DOHH2 (cell line): Measurements from ENCODE around the gene ARMH2.

Experiments used
- H3F3A ChIP-seq: fragments of 200-600 bp; sonication (generic), shearing (Covaris generic); 2 replicates; pipeline ENCODE4 v1.6.0; 2016; ENCODE audit warnings: antibody characterized with exemption, mild to moderate bottlenecking; ENCODE audit not compliant: control insufficient read depth, insufficient read depth
- H3K27ac ChIP-seq: fragments of 200-600 bp; sonication (generic); 2 replicates; pipeline ENCODE4 v1.5.1; 2014; ENCODE audit warnings: low read depth, mild to moderate bottlenecking, low read length, moderate library complexity
- H3K27me3 ChIP-seq: fragments of 200-600 bp; sonication (generic); 2 replicates; pipeline ENCODE4 v1.6.1; 2014; ENCODE audit warnings: mild to moderate bottlenecking, low read length, mixed read lengths; ENCODE audit not compliant: control insufficient read depth
- H3K36me3 ChIP-seq: fragments of 200-600 bp; sonication (generic); 2 replicates; pipeline ENCODE4 v1.6.1; 2014; ENCODE audit warnings: mild to moderate bottlenecking, low read length, moderate library complexity, mixed read lengths; ENCODE audit not compliant: control insufficient read depth
- H3K4me1 ChIP-seq: fragments of 200-600 bp; sonication (generic); 2 replicates; pipeline ENCODE4 v1.6.1; 2014; ENCODE audit warnings: mild to moderate bottlenecking, low read length, mixed read lengths; ENCODE audit not compliant: control insufficient read depth
- H3K4me2 ChIP-seq: fragments of 200-600 bp; sonication (generic); 2 replicates; pipeline ENCODE4 v1.6.0; 2014; ENCODE audit warnings: mild to moderate bottlenecking, low read length, moderate library complexity
- H3K4me3 ChIP-seq: fragments of 200-600 bp; sonication (generic); 2 replicates; pipeline ENCODE4 v1.5.1; 2014; ENCODE audit warnings: mild to moderate bottlenecking, low read length, mixed read lengths
- H3K79me2 ChIP-seq: fragments of 200-600 bp; sonication (generic); 2 replicates; pipeline ENCODE4 v1.6.1; 2014; ENCODE audit warnings: mild to moderate bottlenecking, low read length, mixed read lengths; ENCODE audit not compliant: control insufficient read depth
- H3K9me2 ChIP-seq: fragments of 200-600 bp; sonication (generic); replicated peaks from 2 replicates; pipeline ENCODE4 v1.6.1; 2014; ENCODE audit warnings: mild to moderate bottlenecking, low read length, mixed read lengths; ENCODE audit not compliant: control insufficient read depth
- H3K9me3 ChIP-seq: fragments of 200-600 bp; sonication (generic); 2 replicates; pipeline ENCODE4 v1.6.1; 2014; ENCODE audit warnings: antibody characterized with exemption, low read length, mixed read lengths; ENCODE audit not compliant: control insufficient read depth, insufficient read depth
- H4K20me1 ChIP-seq: fragments of 200-600 bp; sonication (generic); 2 replicates; pipeline ENCODE4 v1.6.0; 2014; ENCODE audit warnings: low read depth, mild to moderate bottlenecking, antibody characterized with exemption, low read length, moderate library complexity; ENCODE audit not compliant: control insufficient read depth, insufficient read depth
- CTCF ChIP-seq: fragments of 200-600 bp; sonication (generic); IDR thresholded peaks from one replicate; pipeline ENCODE4 v1.5.1; 2014; ENCODE audit warnings: antibody characterized with exemption, mild to moderate bottlenecking, low read depth, low read length; ENCODE audit not compliant: poor library complexity, severe bottlenecking
- EZH2phosphoT487 ChIP-seq: fragments of 200-600 bp; sonication (generic); IDR thresholded peaks from 2 replicates; pipeline ENCODE4 v1.6.1; 2017; ENCODE audit warnings: borderline replicate concordance, mild to moderate bottlenecking, antibody characterized with exemption, low read length, moderate library complexity, mixed read lengths

Gene ARMH2

GRCh38 chr6:24824142-24824938 lies 25.6 kb upstream of the ARMH2 start:
- Histone ChIP-seq H3K4me3 (no peak overlapping the region), H3K36me3 (peaks cover 65% of the 10 kb centered on the region), H3K27me3 (no peaks in the 10 kb centered on the region), H3K4me2 (no peak overlapping the region), H3K79me2 (no peaks in the 10 kb centered on the region), H4K20me1 (no peaks in the 10 kb centered on the region), H3K9me2 (no peaks in the 10 kb centered on the region), H3K4me1 (no peaks in the 10 kb centered on the region), H3K9me3 (no peaks in the 10 kb centered on the region), H3K27ac (no peak overlapping the region), H3F3A (0 out of 2 replicates have a peak, but pooled peaks cover 2% of the 10 kb centered on the region)
- TF ChIP-seq EZH2phosphoT487 (no peak), CTCF (no peak)

GRCh38 chr6:24823185-24823584 lies 24.5 kb upstream of the ARMH2 start:
- Histone ChIP-seq H3K9me3 (no peaks in the 10 kb centered on the region), H3K9me2 (no peaks in the 10 kb centered on the region), H3K79me2 (no peaks in the 10 kb centered on the region), H3K4me1 (no peaks in the 10 kb centered on the region), H3K4me3 (no peak overlapping the region), H3K4me2 (no peak overlapping the region), H3K36me3 (peaks cover 75% of the 10 kb centered on the region), H3K27ac (no peak overlapping the region), H4K20me1 (no peaks in the 10 kb centered on the region), H3F3A (0 out of 2 replicates have a peak, but pooled peaks cover 2% of the 10 kb centered on the region), H3K27me3 (no peaks in the 10 kb centered on the region)
- TF ChIP-seq EZH2phosphoT487, result no peak
- no peak for TF ChIP-seq CTCF

GRCh38 chr6:24822696-24823095 lies 24.0 kb upstream of the ARMH2 start:
- Histone ChIP-seq H3K9me3 (no peaks in the 10 kb centered on the region), H3K79me2 (no peaks in the 10 kb centered on the region), H3K4me3 (no peak overlapping the region), H3K36me3 (peaks cover 75% of the 10 kb centered on the region), H4K20me1 (no peaks in the 10 kb centered on the region), H3F3A (0 out of 2 replicates have a peak, but pooled peaks cover 2% of the 10 kb centered on the region), H3K4me2 (no peak overlapping the region), H3K4me1 (no peaks in the 10 kb centered on the region), H3K9me2 (no peaks in the 10 kb centered on the region), H3K27ac (no peak overlapping the region), H3K27me3 (no peaks in the 10 kb centered on the region)
- TF ChIP-seq EZH2phosphoT487 (no peak), CTCF (no peak)
